H9 (cell line): ENCODE data around the gene KATNA1. TPM values are rescaled to one million over a fixed set of nuclear protein-coding genes. Genes with fewer than 3 reads are reported as not detected.

ENCODE experiments used
- DNase-seq: peaks from one replicate; pipeline ENCODE4 v3.0.0-alpha.2; 2017
- H2AFZ ChIP-seq: one replicate; pipeline ENCODE4 v1.6.1; 2013; ENCODE audit warnings: mild to moderate bottlenecking, low read length, control low read depth, moderate library complexity
- H2AK5ac ChIP-seq: 2 replicates; pipeline ENCODE4 v1.6.1; 2013; ENCODE audit warnings: low read length, control low read depth, mixed read lengths; ENCODE audit not compliant: insufficient read length
- H2BK120ac ChIP-seq: one replicate; pipeline ENCODE4 v1.6.1; 2013; ENCODE audit warnings: low read depth, mild to moderate bottlenecking, low read length, control low read depth, inconsistent platforms; ENCODE audit not compliant: poor library complexity, severe bottlenecking
- H2BK12ac ChIP-seq: 2 replicates; pipeline ENCODE4 v1.6.1; 2013; ENCODE audit warnings: low read length, control low read depth, mixed read lengths, low read depth; ENCODE audit not compliant: insufficient read length
- H2BK15ac ChIP-seq: 2 replicates; pipeline ENCODE4 v1.6.1; 2013; ENCODE audit warnings: low read depth, low read length, control low read depth
- H2BK20ac ChIP-seq: one replicate; pipeline ENCODE4 v1.6.1; 2013; ENCODE audit warnings: low read depth, mild to moderate bottlenecking, low read length, control low read depth, inconsistent platforms; ENCODE audit not compliant: poor library complexity, severe bottlenecking
- H2BK5ac ChIP-seq: 2 replicates; pipeline ENCODE4 v1.6.1; 2013; ENCODE audit warnings: low read length, control low read depth, mixed read lengths; ENCODE audit not compliant: insufficient read length
- H3K14ac ChIP-seq: 2 replicates; pipeline ENCODE4 v1.6.1; 2013; ENCODE audit warnings: low read length, control low read depth; ENCODE audit not compliant: insufficient read depth
- H3K18ac ChIP-seq: 2 replicates; pipeline ENCODE4 v1.6.1; 2013; ENCODE audit warnings: low read depth, mild to moderate bottlenecking, mixed read lengths, low read length, control low read depth; ENCODE audit not compliant: insufficient read length
- H3K23ac ChIP-seq: 2 replicates; pipeline ENCODE4 v1.6.1; 2013; ENCODE audit warnings: low read length, control low read depth, mixed read lengths, low read depth; ENCODE audit not compliant: insufficient read length
- H3K23me2 ChIP-seq: 2 replicates; pipeline ENCODE4 v1.6.1; 2013; ENCODE audit warnings: low read depth, mild to moderate bottlenecking, mixed read lengths, low read length, control low read depth; ENCODE audit not compliant: insufficient read length, poor library complexity, severe bottlenecking
- H3K27ac ChIP-seq: 2 replicates; pipeline ENCODE4 v1.5.1; 2013; ENCODE audit warnings: low read length, control low read depth, mixed read lengths, low read depth; ENCODE audit not compliant: insufficient read length
- H3K27me3 ChIP-seq: 2 replicates; pipeline ENCODE4 v1.6.1; 2013; ENCODE audit warnings: low read length, control low read depth, inconsistent platforms; ENCODE audit not compliant: insufficient read depth
- H3K4ac ChIP-seq: 2 replicates; pipeline ENCODE4 v1.6.1; 2013; ENCODE audit warnings: low read depth, mild to moderate bottlenecking, control low read depth, inconsistent platforms, low read length, moderate library complexity
- H3K4me1 ChIP-seq: 2 replicates; pipeline ENCODE4 v1.6.1; 2013; ENCODE audit warnings: low read length, control low read depth, inconsistent platforms; ENCODE audit not compliant: insufficient read depth
- H3K4me2 ChIP-seq: 2 replicates; pipeline ENCODE4 v1.6.1; 2013; ENCODE audit warnings: low read length, control low read depth, mixed read lengths; ENCODE audit not compliant: insufficient read length, insufficient read depth
- H3K56ac ChIP-seq: 2 replicates; pipeline ENCODE4 v1.6.1; 2013; ENCODE audit warnings: low read depth, mild to moderate bottlenecking, mixed read lengths, low read length, control low read depth; ENCODE audit not compliant: insufficient read length
- H3K79me1 ChIP-seq: 2 replicates; pipeline ENCODE4 v1.6.1; 2013; ENCODE audit warnings: low read depth, mild to moderate bottlenecking, moderate library complexity, low read length, control low read depth, inconsistent platforms; ENCODE audit not compliant: insufficient read depth, poor library complexity, severe bottlenecking
- H3K79me2 ChIP-seq: 2 replicates; pipeline ENCODE4 v1.6.1; 2013; ENCODE audit warnings: low read length, control low read depth, inconsistent platforms; ENCODE audit not compliant: insufficient read depth
- H3K9ac ChIP-seq: 2 replicates; pipeline ENCODE4 v1.6.1; 2013; ENCODE audit warnings: low read length, control low read depth, mixed read lengths; ENCODE audit not compliant: insufficient read length; ENCODE audit errors: extremely low read depth
- H3K9me3 ChIP-seq: one replicate; pipeline ENCODE4 v1.6.1; 2013; ENCODE audit warnings: low read depth, low read length, inconsistent platforms; ENCODE audit not compliant: control insufficient read depth
- H3T11ph ChIP-seq: one replicate; pipeline ENCODE4 v1.6.1; 2013; ENCODE audit warnings: mild to moderate bottlenecking, low read length, control low read depth, inconsistent platforms
- H4K20me1 ChIP-seq: one replicate; pipeline ENCODE4 v1.6.1; 2013; ENCODE audit not compliant: control insufficient read depth, insufficient read length, insufficient read depth
- H4K5ac ChIP-seq: 2 replicates; pipeline ENCODE4 v1.6.1; 2013; ENCODE audit warnings: low read depth, mild to moderate bottlenecking, mixed read lengths, low read length, control low read depth; ENCODE audit not compliant: insufficient read length
- H4K8ac ChIP-seq: replicated peaks from 2 replicates; pipeline ENCODE4 v1.6.1; 2013; ENCODE audit warnings: low read length, control low read depth, mixed read lengths, low read depth; ENCODE audit not compliant: insufficient read length
- H4K91ac ChIP-seq: 2 replicates; pipeline ENCODE4 v1.6.1; 2013; ENCODE audit warnings: low read depth, mild to moderate bottlenecking, moderate library complexity, mixed read lengths, low read length, control low read depth; ENCODE audit not compliant: insufficient read length
- H3K27ac Mint-ChIP-seq, 3 experiments: 2 replicates in 2 of 3; 3 replicates in 1 of 3; pipeline ENCODE4 v1.8.0; 2020 to 2021; ENCODE audit warnings: mixed read lengths in 3 of 3, mild to moderate bottlenecking in 1 of 3, moderate library complexity in 1 of 3
- H3K27me3 Mint-ChIP-seq: 2 replicates; pipeline ENCODE4 v1.8.0; 2021; ENCODE audit warnings: low read depth, mild to moderate bottlenecking, moderate library complexity, mixed read lengths
- H3K36me3 Mint-ChIP-seq, 3 experiments: 2 replicates in 2 of 3; 3 replicates in 1 of 3; pipeline ENCODE4 v1.8.0; 2020 to 2021; ENCODE audit warnings: low read depth in 3 of 3, mixed read lengths in 3 of 3; ENCODE audit not compliant: insufficient read depth in 1 of 3
- H3K4me1 Mint-ChIP-seq, 2 experiments: 2 replicates each; pipeline ENCODE4 v1.8.0; 2020; ENCODE audit warnings: mixed read lengths in 2 of 2
- H3K4me3 Mint-ChIP-seq, 2 experiments: 2 replicates in 1 of 2; 3 replicates in 1 of 2; pipeline ENCODE4 v1.8.0; 2020 to 2021; ENCODE audit warnings: mild to moderate bottlenecking in 2 of 2, mixed read lengths in 2 of 2, moderate library complexity in 1 of 2
- H3K9me3 Mint-ChIP-seq, 2 experiments: 2 replicates in 1 of 2; 3 replicates in 1 of 2; pipeline ENCODE4 v1.8.0; 2020; ENCODE audit warnings: mild to moderate bottlenecking in 2 of 2, mixed read lengths in 2 of 2, moderate library complexity in 1 of 2
- CTCF ChIP-seq: fragments of 200-600 bp; sonication (generic); conservative IDR thresholded peaks from 3 replicates; pipeline ENCODE4 v1.8.0; 2021; ENCODE audit warnings: antibody characterized with exemption, mild to moderate bottlenecking
- WGBS: extraction: QIAGEN DNeasy Blood & Tissue Kit; methylation state at CpG from one replicate; pipeline ENCODE4 v1.1.7; 2013; ENCODE audit warnings: missing lambda C conversion rate, low lambda C conversion rate, mixed read lengths; ENCODE audit not compliant: insufficient read length; ENCODE audit errors: extremely low coverage; 5-methylcytosine and 5-hydroxymethylcytosine counted together
- total RNA-seq: library from RNA; stranded (reverse); gene quantifications from 2 replicates; pipeline ENCODE4 v1.2.1, GENCODE V29; 2021

Gene KATNA1
- total RNA-seq, 1 experiment from 2014 or later: 18.3 TPM

- no CpG with 5 or more reads among the region's 71 CpGs for WGBS
These were observed 102.6 kb downstream of the KATNA1 start, which contains the start of gene PPIL4 for GRCh38 chr6:149545754-149546471. TSS of gene PPIL4 (minus strand) at chr6:149546043. CDS start at chr6:149546005, 38 bp downstream.

More at GRCh38 chr6:149545754-149546471, 102.6 kb downstream of the KATNA1 start, which contains the start of gene PPIL4:
- no peak within 1 kb of the TSS for H2BK15ac ChIP-seq
- H3T11ph ChIP-seq: peak within 1 kb of the TSS; percentile 1
- no peak within 1 kb of the TSS for H2AK5ac ChIP-seq
- TF ChIP-seq CTCF: peak; percentile 99
- peaks cover 26% of the 10 kb centered on the region for H3K79me2 ChIP-seq
- H4K20me1 ChIP-seq: no peaks in the 10 kb centered on the region
- peak within 1 kb of the TSS; percentile 99 for H3K27ac Mint-ChIP-seq
- H3K18ac ChIP-seq: peak within 1 kb of the TSS; percentile 98
- H3K4me1 ChIP-seq: no peaks in the 10 kb centered on the region
- no peaks in the 10 kb centered on the region for H3K27me3 ChIP-seq
- peak within 1 kb of the TSS; percentile 93 for H3K9ac ChIP-seq
- peak within 1 kb of the TSS; percentile 73 for H3K27ac ChIP-seq
- peak within 1 kb of the TSS; percentile 83 for H2BK120ac ChIP-seq
- no peak within 1 kb of the TSS for H2BK12ac ChIP-seq
- H3K79me1 ChIP-seq: peaks cover 7% of the 10 kb centered on the region
- peak within 1 kb of the TSS; percentile 98 to 99 for H3K4me3 Mint-ChIP-seq
- peak within 1 kb of the TSS; percentile 94 for H3K14ac ChIP-seq
- H3K4ac ChIP-seq: peak within 1 kb of the TSS; percentile 59; the same call in 1 of the 2 replicates
- no peak within 1 kb of the TSS for H4K5ac ChIP-seq
- peak within 1 kb of the TSS; percentile 24 for H3K23ac ChIP-seq
- no peak within 1 kb of the TSS for H3K56ac ChIP-seq
- no peaks in the 10 kb centered on the region for H3K9me3 ChIP-seq
- H3K4me1 Mint-ChIP-seq: peaks cover 10 to 11% of the 10 kb centered on the region in 2 experiments
- peaks cover 8% of the 10 kb centered on the region for H3K23me2 ChIP-seq
- peak within 1 kb of the TSS; percentile 54 for H4K91ac ChIP-seq
- H2BK5ac ChIP-seq: no peak within 1 kb of the TSS
- no peak within 1 kb of the TSS for H4K8ac ChIP-seq
- peaks cover 0 to 2% (median under 1%) of the 10 kb centered on the region in 3 experiments; a peak in 3 of 7 replicates for H3K36me3 Mint-ChIP-seq
- H2AFZ ChIP-seq: no peak within 1 kb of the TSS
- no peaks in the 10 kb centered on the region; a peak in 1 of 5 replicates for H3K9me3 Mint-ChIP-seq
- H2BK20ac ChIP-seq: no peak within 1 kb of the TSS
- DNase-seq: peak; percentile 95
- H3K4me2 ChIP-seq: peak within 1 kb of the TSS; percentile 81
- H3K27me3 Mint-ChIP-seq: peaks cover 7% of the 10 kb centered on the region
